ENCODE measurements around the gene ZMYM2. TPM values are rescaled to one million over a fixed set of nuclear protein-coding genes. Genes with fewer than 3 reads are reported as not detected.

The ZMYM2 gene
- total and polyA plus RNA-seq, 10 of the 15 experiments (the other 5 are each of a cell fraction or from before 2014, with no cell fraction given): 9.5 to 60.4 (median 34.6) TPM

GRCh38 chr13:19957320-19958154 is 990 bp upstream of the ZMYM2 start (continued):
- TF ChIP-seq ZBTB11 (CRISPR knock-in tag; IDR thresholded peaks at IDR 0.05) (no peak), JUNB (IDR thresholded peaks at IDR 0.05) (no peak), RCOR1 (conservative IDR thresholded peaks at IDR 0.05; ENCODE audit: low read depth, low read length) (0 out of 2 replicates have a peak, but pooled peaks have one; percentile 40), KLF5 (IDR thresholded peaks at IDR 0.05; ENCODE audit: partially characterized antibody) (peak; percentile 52), CBFB (IDR thresholded peaks at IDR 0.05; ENCODE audit: low read depth) (no peak), CREM (IDR thresholded peaks at IDR 0.05; ENCODE audit: low read depth) (peak; percentile 90), ZNF384 (IDR thresholded peaks at IDR 0.05; ENCODE audit: borderline replicate concordance, low read depth, low read length) (no peak), BACH1 (IDR thresholded peaks at IDR 0.05; ENCODE audit: borderline replicate concordance) (no peak; the same call in 1 of the 2 replicates), NR2C1 (IDR thresholded peaks at IDR 0.05) (no peak), SIX5 (IDR thresholded peaks at IDR 0.05; ENCODE audit: low read depth, low read length, severe bottlenecking) (no peak), FOXM1 (IDR thresholded peaks at IDR 0.05; ENCODE audit: low read depth, low read length) (no peak; the same call in 1 of the 2 replicates), ESRRA (IDR thresholded peaks at IDR 0.05; ENCODE audit: low read length) (no peak), REST (IDR thresholded peaks at IDR 0.05; ENCODE audit: low read depth, low read length) (no peak), EP300 (IDR thresholded peaks at IDR 0.05; ENCODE audit: borderline replicate concordance in 1 of 2, control insufficient read depth in 1 of 2, low read depth in 2 of 2, low read length in 2 of 2) (no peak), NFXL1 (IDR thresholded peaks at IDR 0.05; ENCODE audit: borderline replicate concordance) (no peak), RAD51 (IDR thresholded peaks at IDR 0.05) (no peak), IKZF1 (conservative IDR thresholded peaks at IDR 0.05) (peak; percentile 57; the same call in 1 of the 2 replicates), ZBTB4 (CRISPR knock-in tag; IDR thresholded peaks at IDR 0.05) (no peak)
